Measurements from ENCODE around the gene KRT35. TPM values are rescaled to one million over a fixed set of nuclear protein-coding genes. Genes with fewer than 3 reads are reported as not detected.

Gene KRT35
- total RNA-seq, 1 donor from 2014 or later, result not detected

- H3K36me3 Mint-ChIP-seq (ENCODE audit: low read depth, unreplicated experiment), result no peaks in the 10 kb centered on the region
- no peaks in the 10 kb centered on the region for H3K4me1 Mint-ChIP-seq (ENCODE audit: unreplicated experiment)
- no peak overlapping the region for H3K4me3 Mint-ChIP-seq (ENCODE audit: unreplicated experiment)
- no peak for DNase-seq (ENCODE audit: low spot score)
- TF ChIP-seq CTCF (IDR thresholded peaks at IDR 0.05; ENCODE audit: unreplicated experiment), result no peak
- H3K27me3 Mint-ChIP-seq (ENCODE audit: unreplicated experiment), result no peaks in the 10 kb centered on the region
- no peak overlapping the region for H3K27ac Mint-ChIP-seq (ENCODE audit: unreplicated experiment)
- H3K9me3 Mint-ChIP-seq (ENCODE audit: unreplicated experiment), result no peaks in the 10 kb centered on the region
These were observed 31.7 kb upstream of the KRT35 start for GRCh38 chr17:41512546-41513167.

- H3K36me3 Mint-ChIP-seq (ENCODE audit: low read depth, unreplicated experiment), result no peaks in the 10 kb centered on the region
- no peaks in the 10 kb centered on the region for H3K9me3 Mint-ChIP-seq (ENCODE audit: unreplicated experiment)
- H3K4me3 Mint-ChIP-seq (ENCODE audit: unreplicated experiment), result no peak overlapping the region
- TF ChIP-seq CTCF (IDR thresholded peaks at IDR 0.05; ENCODE audit: unreplicated experiment), result no peak
- no peaks in the 10 kb centered on the region for H3K27me3 Mint-ChIP-seq (ENCODE audit: unreplicated experiment)
- no peaks in the 10 kb centered on the region for H3K4me1 Mint-ChIP-seq (ENCODE audit: unreplicated experiment)
- no peak for DNase-seq (ENCODE audit: low spot score)
- no peak overlapping the region for H3K27ac Mint-ChIP-seq (ENCODE audit: unreplicated experiment)
These were observed 30.8 kb upstream of the KRT35 start for GRCh38 chr17:41511716-41512115.

GRCh38 chr17:41511116-41511515 lies 30.2 kb upstream of the KRT35 start:
- TF ChIP-seq CTCF (IDR thresholded peaks at IDR 0.05; ENCODE audit: unreplicated experiment), result no peak
- H3K4me3 Mint-ChIP-seq (ENCODE audit: unreplicated experiment), result no peak overlapping the region
- H3K4me1 Mint-ChIP-seq (ENCODE audit: unreplicated experiment), result no peaks in the 10 kb centered on the region
- H3K36me3 Mint-ChIP-seq (ENCODE audit: low read depth, unreplicated experiment), result no peaks in the 10 kb centered on the region
- no peak for DNase-seq (ENCODE audit: low spot score)
- peaks cover 5% of the 10 kb centered on the region for H3K27me3 Mint-ChIP-seq (ENCODE audit: unreplicated experiment)
- no peak overlapping the region for H3K27ac Mint-ChIP-seq (ENCODE audit: unreplicated experiment)
- H3K9me3 Mint-ChIP-seq (ENCODE audit: unreplicated experiment), result no peaks in the 10 kb centered on the region

- H3K4me3 Mint-ChIP-seq (ENCODE audit: unreplicated experiment), result no peak overlapping the region
- H3K9me3 Mint-ChIP-seq (ENCODE audit: unreplicated experiment), result no peaks in the 10 kb centered on the region
- no peak overlapping the region for H3K27ac Mint-ChIP-seq (ENCODE audit: unreplicated experiment)
- H3K4me1 Mint-ChIP-seq (ENCODE audit: unreplicated experiment), result no peaks in the 10 kb centered on the region
- no peak for TF ChIP-seq CTCF (IDR thresholded peaks at IDR 0.05; ENCODE audit: unreplicated experiment)
- no peaks in the 10 kb centered on the region for H3K36me3 Mint-ChIP-seq (ENCODE audit: low read depth, unreplicated experiment)
- DNase-seq (ENCODE audit: low spot score), result no peak
- H3K27me3 Mint-ChIP-seq (ENCODE audit: unreplicated experiment), result peaks cover 5% of the 10 kb centered on the region
These were observed 29.5 kb upstream of the KRT35 start for GRCh38 chr17:41510251-41511065.

- TF ChIP-seq CTCF (IDR thresholded peaks at IDR 0.05; ENCODE audit: unreplicated experiment), result no peak
- no peaks in the 10 kb centered on the region for H3K9me3 Mint-ChIP-seq (ENCODE audit: unreplicated experiment)
- DNase-seq (ENCODE audit: low spot score), result no peak
- no peak overlapping the region for H3K4me3 Mint-ChIP-seq (ENCODE audit: unreplicated experiment)
- H3K27me3 Mint-ChIP-seq (ENCODE audit: unreplicated experiment), result peaks cover 7% of the 10 kb centered on the region
- no peak overlapping the region for H3K27ac Mint-ChIP-seq (ENCODE audit: unreplicated experiment)
- H3K36me3 Mint-ChIP-seq (ENCODE audit: low read depth, unreplicated experiment), result no peaks in the 10 kb centered on the region
- H3K4me1 Mint-ChIP-seq (ENCODE audit: unreplicated experiment), result no peaks in the 10 kb centered on the region
These were observed 26.4 kb upstream of the KRT35 start for GRCh38 chr17:41507315-41507880.

Measured in endothelial cell (in vitro differentiated cells).